MM.1S (cell line): Measurements from ENCODE around the gene FAM83B.
A peak's percentile ranks its signal among the peaks of the same experiment; 100 is the strongest.

Source experiments
- DNase-seq: peaks from one replicate; pipeline ENCODE4 v3.0.0-alpha.2; 2015
- H2AFZ ChIP-seq: fragments of 300-600 bp; sonication (generic); 2 replicates; pipeline ENCODE4 v1.6.0; 2016; ENCODE audit warnings: antibody characterized with exemption, low read length
- H3F3A ChIP-seq: fragments of 300-600 bp; sonication (generic); 2 replicates; pipeline ENCODE4 v1.6.1; 2016; ENCODE audit warnings: mild to moderate bottlenecking, antibody characterized with exemption, low read length, moderate library complexity, mixed read lengths; ENCODE audit not compliant: insufficient read depth
- H3K27ac ChIP-seq: fragments of 300-600 bp; sonication (generic); 2 replicates; pipeline ENCODE4 v1.5.1; 2016; ENCODE audit warnings: mild to moderate bottlenecking, low read length
- H3K27me3 ChIP-seq: fragments of 300-600 bp; sonication (generic); replicated peaks from 2 replicates; pipeline ENCODE4 v1.6.0; 2016; ENCODE audit warnings: low read length; ENCODE audit not compliant: insufficient read depth
- H3K36me3 ChIP-seq: fragments of 300-600 bp; sonication (generic); replicated peaks from 2 replicates; pipeline ENCODE4 v1.6.1; 2016; ENCODE audit warnings: mild to moderate bottlenecking, low read length, mixed read lengths; ENCODE audit not compliant: insufficient read depth
- H3K4me1 ChIP-seq: fragments of 300-600 bp; sonication (generic); 2 replicates; pipeline ENCODE4 v1.6.1; 2016; ENCODE audit warnings: low read length, mixed read lengths
- H3K4me2 ChIP-seq: fragments of 300-600 bp; sonication (generic); 2 replicates; pipeline ENCODE4 v1.6.0; 2016; ENCODE audit warnings: low read depth, low read length
- H3K4me3 ChIP-seq: fragments of 300-600 bp; sonication (generic); 2 replicates; pipeline ENCODE4 v1.5.1; 2016; ENCODE audit warnings: low read length, mixed read lengths
- H3K79me2 ChIP-seq: fragments of 300-600 bp; sonication (generic); 2 replicates; pipeline ENCODE4 v1.6.1; 2016; ENCODE audit warnings: mixed run types, low read length, mixed read lengths
- H3K9ac ChIP-seq: fragments of 300-600 bp; sonication (generic); 2 replicates; pipeline ENCODE4 v1.6.1; 2016; ENCODE audit warnings: low read length, mixed read lengths
- H3K9me2 ChIP-seq: fragments of 300-600 bp; sonication (generic); replicated peaks from 2 replicates; pipeline ENCODE4 v1.6.1; 2016; ENCODE audit warnings: mild to moderate bottlenecking, low read length, mixed read lengths; ENCODE audit not compliant: insufficient read depth
- H3K9me3 ChIP-seq: fragments of 300-600 bp; sonication (generic); replicated peaks from 2 replicates; pipeline ENCODE4 v1.6.1; 2016; ENCODE audit warnings: mild to moderate bottlenecking, low read length, mixed read lengths; ENCODE audit not compliant: insufficient read depth
- H4K20me1 ChIP-seq: fragments of 300-600 bp; sonication (generic); 2 replicates; pipeline ENCODE4 v1.6.1; 2016; ENCODE audit warnings: mild to moderate bottlenecking, low read length, moderate library complexity, mixed read lengths; ENCODE audit not compliant: insufficient read depth
- CTCF ChIP-seq: fragments of 300-600 bp; sonication (generic); IDR thresholded peaks from 2 replicates; pipeline ENCODE4 v1.5.1; 2016; ENCODE audit warnings: antibody characterized with exemption, low read length, mixed read lengths
- EZH2 ChIP-seq: fragments of 300-600 bp; sonication (generic); optimal IDR thresholded peaks from 2 replicates; pipeline ENCODE3; 2017; ENCODE audit warnings: low read depth, mild to moderate bottlenecking, antibody characterized with exemption, low read length, mixed read lengths
- EZH2phosphoT487 ChIP-seq: fragments of 300-600 bp; sonication (generic); IDR thresholded peaks from 2 replicates; pipeline ENCODE4 v1.6.1; 2018; ENCODE audit warnings: antibody characterized with exemption, low read length

The FAM83B gene

GRCh38 chr6:54981647-54982046, 135.1 kb downstream of the FAM83B start:
- Histone ChIP-seq H3K4me1 (no peaks in the 10 kb centered on the region), H3K4me3 (no peak overlapping the region), H3F3A (no peaks in the 10 kb centered on the region), H2AFZ (no peak overlapping the region), H3K9me3 (no peaks in the 10 kb centered on the region), H3K36me3 (no peaks in the 10 kb centered on the region), H4K20me1 (no peaks in the 10 kb centered on the region), H3K9ac (no peak overlapping the region), H3K4me2 (no peak overlapping the region), H3K27ac (no peak overlapping the region), H3K9me2 (no peaks in the 10 kb centered on the region), H3K79me2 (no peaks in the 10 kb centered on the region), H3K27me3 (no peaks in the 10 kb centered on the region)
- DNase-seq: no peak
- no peak for TF ChIP-seq CTCF
- TF ChIP-seq EZH2phosphoT487: no peak
- no peak for TF ChIP-seq EZH2

DNA sequence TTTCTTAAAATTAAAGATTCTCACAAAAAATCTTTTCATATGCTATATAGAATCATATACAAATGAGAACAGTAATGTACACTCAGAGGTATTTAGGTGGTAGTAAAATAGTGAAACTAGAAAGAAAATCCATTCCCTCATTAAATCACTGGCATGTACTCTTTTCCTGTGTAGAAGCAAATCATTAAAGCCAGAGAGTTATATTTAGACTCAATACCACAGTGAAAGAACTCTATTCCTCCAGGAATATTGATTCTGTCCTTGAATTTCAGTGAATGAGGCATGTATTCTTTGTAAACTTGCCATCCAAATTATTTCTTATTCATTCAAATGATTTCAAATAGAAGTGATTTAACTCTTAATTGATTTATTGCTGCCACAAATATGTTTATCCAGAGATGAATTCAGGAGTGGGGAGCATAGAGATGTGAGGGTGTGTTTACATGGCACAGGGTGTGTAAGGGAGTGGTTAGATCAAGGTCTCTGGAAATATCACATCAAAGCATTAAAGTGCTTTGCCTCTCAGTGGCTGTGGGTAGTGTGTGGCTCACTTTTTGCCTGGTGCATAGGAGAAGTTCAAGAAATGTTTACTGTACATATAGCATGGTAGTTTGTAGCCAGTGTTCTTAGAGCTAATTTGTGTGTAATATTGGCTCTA, 141.2 kb downstream of the FAM83B start:
- Histone ChIP-seq H3K4me1 (peaks cover 5% of the 10 kb centered on the region; the same call in 1 of the 2 replicates), H3K9me3 (no peaks in the 10 kb centered on the region), H2AFZ (no peak overlapping the region), H3K4me2 (no peak overlapping the region), H3K9ac (no peak overlapping the region), H3F3A (no peaks in the 10 kb centered on the region), H3K27me3 (no peaks in the 10 kb centered on the region), H3K27ac (no peak overlapping the region), H3K79me2 (no peaks in the 10 kb centered on the region), H3K4me3 (no peak overlapping the region), H3K36me3 (no peaks in the 10 kb centered on the region), H4K20me1 (no peaks in the 10 kb centered on the region), H3K9me2 (no peaks in the 10 kb centered on the region)
- DNase-seq: no peak
- TF ChIP-seq EZH2phosphoT487 (no peak), EZH2 (no peak)

DNA sequence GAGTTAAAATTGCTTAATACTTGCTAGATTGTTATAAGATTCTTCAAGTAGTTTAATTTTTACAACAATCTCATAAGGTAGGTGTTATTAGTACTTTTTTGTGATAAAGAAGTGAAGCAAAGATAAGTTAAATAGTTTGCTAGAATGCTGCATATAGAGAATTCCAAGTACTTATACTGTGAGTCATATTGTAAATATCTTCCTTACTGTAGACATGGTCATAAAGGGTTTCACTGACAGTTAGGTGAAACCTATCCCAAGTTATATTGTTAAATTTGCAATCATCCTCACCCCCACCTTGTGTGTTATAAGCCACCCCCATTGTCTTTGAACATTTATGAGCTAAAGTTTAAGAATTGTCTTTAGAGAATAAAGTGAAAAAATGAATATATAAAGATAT, 142.0 kb downstream of the FAM83B start:
- Histone ChIP-seq H3K9me3 (no peaks in the 10 kb centered on the region), H3K4me2 (no peak overlapping the region), H3K4me1 (peaks cover 5% of the 10 kb centered on the region; the same call in 1 of the 2 replicates), H4K20me1 (no peaks in the 10 kb centered on the region), H3K4me3 (no peak overlapping the region), H3F3A (no peaks in the 10 kb centered on the region), H3K27me3 (no peaks in the 10 kb centered on the region), H3K9me2 (no peaks in the 10 kb centered on the region), H3K9ac (no peak overlapping the region), H3K79me2 (no peaks in the 10 kb centered on the region), H3K27ac (no peak overlapping the region), H2AFZ (no peak overlapping the region), H3K36me3 (no peaks in the 10 kb centered on the region)
- no peak for DNase-seq
- TF ChIP-seq EZH2phosphoT487 (no peak), EZH2 (no peak), CTCF (no peak)

GRCh38 chr6:54990001-54990400, 143.4 kb downstream of the FAM83B start:
- Histone ChIP-seq H4K20me1 (no peaks in the 10 kb centered on the region), H3K9me3 (no peaks in the 10 kb centered on the region), H3K4me3 (no peak overlapping the region), H3K9ac (no peak overlapping the region), H3K79me2 (no peaks in the 10 kb centered on the region), H3K36me3 (no peaks in the 10 kb centered on the region), H3K27ac (no peak overlapping the region), H3K4me1 (peaks cover 5% of the 10 kb centered on the region; the same call in 1 of the 2 replicates), H3K9me2 (no peaks in the 10 kb centered on the region), H3K4me2 (peak overlapping the region; percentile 25), H2AFZ (no peak overlapping the region), H3K27me3 (no peaks in the 10 kb centered on the region), H3F3A (no peaks in the 10 kb centered on the region)
- peak; percentile 33 for DNase-seq
- TF ChIP-seq EZH2 (no peak), CTCF (no peak), EZH2phosphoT487 (no peak)
